H54 (cell line): ENCODE results near the gene DOCK3.
"Not testable (repeated sequence)": the region's sequence is repeated elsewhere in the genome, so short reads cannot be mapped to it uniquely, and the experiment has no call there.

ENCODE experiments used
- DNase-seq: peaks from one replicate; pipeline ENCODE4 v3.0.0; 2011; ENCODE audit warnings: low spot score, mixed read lengths; ENCODE audit not compliant: insufficient read length
- FAIRE-seq: peaks from 3 replicates; lab custom pipeline; 2011; peaks lifted over from hg19 to GRCh38; lab: Jason Lieb, UNC
- POLR2A ChIP-seq: IDR thresholded peaks from 2 replicates; pipeline ENCODE4 v1.6.1; 2011; ENCODE audit warnings: low read depth, mild to moderate bottlenecking, low read length

The DOCK3 gene

DNA sequence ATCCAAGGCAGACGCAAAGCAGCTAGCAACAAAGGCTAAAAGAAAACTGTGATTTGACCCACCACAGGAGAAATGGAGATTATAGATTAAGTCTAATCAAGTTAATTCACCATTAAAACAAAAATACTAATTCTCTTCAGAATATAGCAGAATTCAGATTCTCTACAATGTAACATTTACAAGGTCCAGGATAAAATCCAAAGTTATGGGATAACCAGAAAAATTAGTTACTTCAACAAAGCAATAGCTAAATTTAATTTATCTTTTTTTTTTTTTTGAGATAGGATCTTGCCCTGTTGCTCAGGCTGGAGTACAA is 425.8 kb downstream of the DOCK3 start:
- FAIRE-seq (no peak), DNase-seq (no peak)
- no peak for TF ChIP-seq POLR2A

DNA sequence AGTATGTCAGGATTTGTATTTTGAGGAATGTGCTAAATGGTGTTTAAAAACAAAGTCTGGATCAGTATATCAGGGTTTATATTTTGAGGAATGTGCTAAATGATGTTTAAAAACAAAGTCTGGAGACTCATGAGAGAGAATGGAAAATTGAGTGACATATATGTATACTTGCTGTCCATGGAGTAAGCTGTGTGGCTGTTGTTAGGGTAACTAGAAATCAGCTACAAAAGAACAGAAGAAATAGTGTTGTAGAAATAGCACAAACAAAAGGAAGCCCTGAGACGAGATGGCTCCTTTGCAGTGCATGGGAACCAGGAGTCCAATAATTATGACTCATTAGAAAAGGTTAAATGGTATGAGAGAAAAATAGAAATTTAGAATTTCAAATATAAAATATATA is 427.7 kb downstream of the DOCK3 start:
- TF ChIP-seq POLR2A = no peak
- FAIRE-seq (no peak), DNase-seq (no peak)

DNA sequence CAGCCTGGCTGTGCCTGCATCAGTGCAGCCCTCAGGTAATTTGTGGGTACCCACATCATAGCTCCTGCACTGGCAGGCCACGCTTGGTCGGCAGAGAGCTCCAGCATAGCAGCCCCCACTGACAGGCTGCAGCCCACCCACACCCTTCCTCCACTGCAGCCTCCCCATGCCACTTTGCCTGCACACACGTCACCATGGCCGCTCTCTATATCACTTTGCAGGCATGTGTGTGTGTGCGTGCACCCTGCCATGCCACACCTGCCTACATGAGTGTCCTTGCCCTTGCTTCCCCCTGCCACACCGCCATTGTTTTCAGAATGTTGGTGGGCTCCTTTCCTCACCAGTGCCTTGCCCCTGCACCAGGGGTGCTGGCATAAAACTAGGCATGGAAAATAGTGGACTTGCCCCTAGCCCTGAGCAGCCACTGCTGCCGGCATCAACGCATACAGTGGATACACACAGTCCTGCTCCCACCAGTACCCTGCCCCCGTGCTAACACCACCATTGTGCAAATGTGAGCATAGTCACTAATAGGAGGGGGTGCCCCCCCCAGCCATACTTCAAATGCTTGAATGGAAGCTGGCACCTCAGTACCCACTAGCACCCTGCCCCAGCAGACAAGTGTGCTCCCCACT is 431.6 kb downstream of the DOCK3 start:
- FAIRE-seq (no peak), DNase-seq (no peak)
- TF ChIP-seq POLR2A = no peak

DNA sequence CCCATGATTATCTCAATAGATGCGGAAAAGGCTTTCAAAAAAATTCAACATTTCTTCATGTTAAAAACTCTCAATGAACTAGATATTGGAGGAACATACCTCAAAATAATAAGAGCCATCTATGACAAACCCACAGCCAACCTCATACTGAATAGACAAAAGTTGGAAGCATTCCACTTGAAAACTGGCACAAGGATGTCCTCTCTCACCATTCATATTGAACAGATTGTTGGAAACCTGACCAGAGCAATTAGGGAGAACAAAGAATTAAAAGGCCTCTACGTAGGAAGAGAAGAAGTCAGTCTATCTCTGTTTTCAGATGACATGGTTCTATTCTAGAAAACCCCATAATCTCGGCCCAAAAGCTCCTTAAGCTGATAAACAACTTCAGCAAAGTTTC is 435.9 kb downstream of the DOCK3 start:
- FAIRE-seq (no peak), DNase-seq (no peak)
- TF ChIP-seq POLR2A = no peak

DNA sequence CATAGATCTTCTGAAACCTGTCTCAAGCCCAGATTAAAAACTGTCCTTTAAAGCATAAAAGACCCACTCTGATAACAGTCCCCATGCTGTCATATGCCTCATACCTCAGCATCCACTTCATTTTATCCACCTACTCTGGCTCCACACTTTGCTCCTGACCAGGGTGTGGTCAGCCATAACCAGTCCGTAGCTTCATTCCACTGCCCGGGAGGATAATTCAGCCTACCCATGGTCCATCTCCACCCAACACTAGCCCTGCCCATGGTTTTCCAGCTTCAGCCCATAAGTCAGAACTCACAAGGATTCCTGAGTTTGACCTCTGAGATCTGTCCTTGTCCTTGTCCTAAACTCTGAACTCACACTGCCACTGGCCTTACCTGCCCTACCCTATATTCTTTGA is 448.2 kb downstream of the DOCK3 start:
- no peak for FAIRE-seq
- no peak for TF ChIP-seq POLR2A

DNA sequence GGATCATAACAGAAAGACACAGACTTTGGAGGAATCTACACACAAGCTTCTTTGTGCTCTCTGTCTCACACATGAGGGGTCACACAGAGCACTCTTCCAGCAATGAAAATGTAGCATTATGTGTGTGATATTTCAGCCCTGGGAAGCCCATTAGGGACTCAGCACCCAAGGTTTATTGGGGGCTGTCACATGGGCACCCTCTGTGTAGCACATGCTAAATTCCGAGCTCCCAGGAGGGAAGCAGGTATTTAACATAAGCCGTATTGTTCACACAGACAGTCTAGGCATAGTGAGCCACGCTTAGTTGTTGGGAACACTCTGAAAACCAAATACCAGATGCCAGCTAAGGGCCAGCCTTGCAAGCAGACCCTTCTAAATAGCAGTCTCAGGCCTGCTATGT is 448.8 kb downstream of the DOCK3 start:
- DNase-seq (no peak), FAIRE-seq (no peak)
- no peak for TF ChIP-seq POLR2A

More for the DNA sequence above, 448.2 kb downstream of the DOCK3 start:
- DNase-seq = no peak

DNA sequence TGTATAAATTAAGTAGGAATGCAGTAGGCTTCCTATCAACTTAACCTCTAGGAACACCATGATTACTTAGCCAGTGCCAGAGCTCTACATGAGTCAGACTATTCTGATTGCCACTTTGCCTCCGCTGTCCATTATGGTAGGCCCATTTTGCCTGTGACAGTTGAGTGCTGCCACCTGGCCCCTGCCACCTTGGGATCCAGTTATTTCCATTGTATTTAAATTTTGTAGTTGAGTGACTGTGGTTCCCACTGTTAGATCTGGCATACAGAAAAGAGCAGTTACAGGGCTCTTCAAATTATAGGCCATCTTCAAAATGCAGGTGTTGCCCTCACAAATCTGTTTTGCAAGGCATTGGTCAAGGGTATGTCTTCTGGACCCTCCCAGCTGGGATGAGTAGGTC is 456.9 kb downstream of the DOCK3 start:
- not testable (repeated sequence) for DNase-seq, FAIRE-seq

DNA sequence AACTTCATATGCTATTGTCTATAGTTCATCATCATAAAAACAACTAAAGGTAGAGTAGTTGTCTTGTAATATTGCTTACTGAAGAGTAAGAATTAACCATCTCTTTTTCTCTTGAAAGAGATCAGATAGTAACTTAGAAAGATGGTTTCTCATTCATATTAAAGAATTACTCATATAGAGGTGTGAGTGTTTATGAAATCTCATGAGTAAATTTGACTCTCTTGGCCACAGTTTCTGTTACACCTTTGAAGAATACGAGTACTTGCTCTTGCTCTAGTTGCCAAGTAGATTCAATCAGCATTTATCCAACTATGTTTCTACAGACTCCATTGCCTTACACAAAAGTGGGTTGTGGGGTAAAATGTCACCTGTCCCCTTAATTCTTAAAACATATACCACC is 463.0 kb downstream of the DOCK3 start:
- FAIRE-seq = no peak
- DNase-seq = no peak
- TF ChIP-seq POLR2A = no peak

DNA sequence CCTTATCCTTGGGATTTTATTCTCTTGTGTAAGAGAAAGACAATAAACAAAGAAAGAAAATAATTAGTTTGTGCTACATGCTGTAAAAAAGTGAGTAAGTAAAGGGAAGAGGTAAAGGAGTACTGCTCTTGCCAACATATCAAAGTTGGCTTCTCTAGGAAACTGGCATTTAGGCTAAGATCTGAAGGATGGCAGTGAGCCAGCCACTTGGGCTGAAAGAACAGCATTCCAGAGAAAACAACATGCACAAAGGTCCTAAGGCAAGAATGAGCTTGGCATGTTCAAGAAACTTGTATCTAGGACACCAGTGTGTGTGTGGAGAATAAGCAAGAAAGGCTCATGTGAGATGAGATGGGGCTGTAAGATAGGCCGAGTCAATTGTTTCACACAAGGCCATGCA is 464.9 kb downstream of the DOCK3 start:
- TF ChIP-seq POLR2A = no peak
- no peak for DNase-seq
- no peak for FAIRE-seq

DNA sequence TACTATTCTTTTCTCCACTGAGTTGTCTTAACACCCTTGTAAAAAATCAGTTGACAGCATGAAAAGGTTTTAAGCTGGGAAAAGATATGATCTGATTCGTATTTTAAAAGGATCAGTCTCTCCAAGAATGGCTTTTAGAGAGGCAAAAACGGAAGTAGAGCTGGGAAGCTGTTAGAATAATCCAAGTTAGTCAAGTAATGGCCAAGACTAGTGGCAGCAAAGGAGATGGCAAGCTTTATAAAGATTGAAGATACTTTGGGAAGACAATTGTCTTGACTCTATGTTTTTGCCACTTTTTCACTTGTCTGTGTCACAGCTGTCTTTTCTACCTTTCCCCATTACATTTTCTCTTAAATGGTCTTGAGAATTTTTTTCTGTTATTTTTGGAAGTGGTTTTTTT is 466.8 kb downstream of the DOCK3 start:
- no peak for TF ChIP-seq POLR2A
- FAIRE-seq (no peak), DNase-seq (no peak)

DNA sequence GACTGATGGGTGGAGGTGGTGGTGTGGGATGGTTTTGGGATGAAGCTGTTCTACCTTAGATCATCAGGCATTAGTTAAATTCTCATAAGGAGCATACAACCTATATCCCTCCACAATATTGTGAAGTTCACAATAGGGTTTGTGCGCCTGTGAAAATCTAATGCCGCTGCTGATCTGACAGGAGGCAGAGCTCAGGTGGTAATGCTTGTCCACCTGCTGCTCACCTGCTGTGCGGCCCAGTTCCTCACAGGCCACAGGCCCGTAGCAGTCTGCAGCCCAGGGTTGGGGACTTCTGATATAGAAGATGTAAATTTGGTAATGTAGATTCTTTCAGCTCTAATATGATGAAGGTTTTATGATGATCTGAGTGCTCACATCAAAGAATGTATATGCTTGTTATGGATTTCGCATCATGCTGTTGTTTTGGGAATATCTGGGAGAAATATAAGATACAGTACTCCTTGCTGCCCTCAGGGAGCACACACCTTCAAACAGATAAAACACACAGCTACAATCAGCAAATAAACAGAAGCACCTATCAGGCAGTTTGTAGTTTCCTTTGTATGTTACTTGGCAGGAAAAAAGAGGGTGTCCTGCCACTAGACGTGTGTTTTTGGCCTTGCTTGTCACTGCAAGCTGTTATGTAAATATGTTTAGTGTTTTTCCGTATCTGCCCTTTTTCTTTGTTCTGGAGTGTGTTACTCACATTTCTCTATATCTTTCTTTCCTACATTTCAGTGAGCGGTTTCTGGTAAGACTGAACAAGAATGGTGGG is 471.3 kb downstream of the DOCK3 start:
- DNase-seq = no peak
- no peak for FAIRE-seq
- no peak for TF ChIP-seq POLR2A

DNA sequence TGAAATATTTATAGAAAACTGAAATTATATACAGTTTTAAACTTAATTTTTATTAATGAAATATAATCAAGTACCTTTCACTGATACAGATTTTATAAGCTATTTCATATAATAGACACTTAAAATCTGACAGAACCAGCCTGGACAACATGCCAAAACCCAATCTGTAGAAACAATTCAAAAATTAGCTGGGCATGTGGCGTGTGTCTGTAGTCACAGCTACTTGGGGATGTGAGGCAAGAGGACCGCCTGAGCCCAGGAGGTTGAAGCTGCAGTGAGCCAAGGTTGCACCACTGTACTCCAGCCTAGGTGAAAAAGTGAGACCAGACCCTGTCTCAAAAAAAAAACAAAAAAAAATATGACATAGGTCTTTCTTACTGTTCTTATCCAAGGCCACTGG is 472.1 kb downstream of the DOCK3 start:
- TF ChIP-seq POLR2A = no peak
- no peak for FAIRE-seq

DNA sequence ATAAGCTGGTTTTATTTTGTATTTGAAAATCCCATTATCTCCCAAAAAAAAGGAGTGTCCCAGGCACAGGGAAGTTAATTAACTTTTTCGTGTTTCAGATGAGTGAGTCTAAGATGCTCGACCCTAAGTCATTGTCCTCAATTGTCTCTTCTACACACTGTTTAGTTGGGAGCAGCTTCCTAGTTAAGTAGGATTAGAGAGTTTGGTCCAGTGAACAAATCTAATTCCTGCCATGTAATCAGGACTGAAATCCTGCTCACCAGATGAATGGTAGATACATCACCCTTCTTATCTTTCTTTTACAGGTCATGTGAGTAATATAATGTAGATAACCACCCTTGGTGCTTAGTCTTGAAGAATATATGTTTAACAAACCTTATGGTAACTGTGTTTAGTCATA is 481.4 kb downstream of the DOCK3 start:
- TF ChIP-seq POLR2A = no peak
- DNase-seq = no peak
- FAIRE-seq = no peak

More for the DNA sequence above, 472.1 kb downstream of the DOCK3 start:
- DNase-seq = no peak

DNA sequence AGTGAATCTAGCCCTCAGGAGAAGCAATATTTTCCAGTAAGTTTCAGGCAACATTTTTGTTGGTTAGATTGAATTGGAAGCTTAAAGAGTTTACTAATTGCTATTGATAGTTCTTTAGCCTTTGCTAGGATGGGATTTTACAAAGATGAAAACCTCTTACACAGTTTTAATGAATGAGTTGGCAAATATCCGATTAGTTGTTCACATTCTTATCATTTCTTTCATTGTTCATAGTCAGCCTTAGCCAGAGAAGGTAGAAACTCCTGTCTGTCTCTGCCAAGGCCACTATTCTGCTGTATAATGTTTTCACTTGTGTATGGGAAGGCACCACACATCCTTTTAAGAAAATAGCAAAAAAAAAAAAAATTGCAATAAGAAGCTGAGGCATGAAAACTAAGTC is 488.3 kb downstream of the DOCK3 start:
- TF ChIP-seq POLR2A = no peak

More for the DNA sequence above, 488.3 kb downstream of the DOCK3 start:
- peak; percentile 5 for DNase-seq
- peak; percentile 87 for FAIRE-seq
